BE2C (cell line): ENCODE data around the gene CSNK2A1.
"Not testable (repeated sequence)": the region's sequence is repeated elsewhere in the genome, so short reads cannot be mapped to it uniquely, and the experiment has no call there.

ENCODE experiments used
- DNase-seq: peaks from one replicate; pipeline ENCODE4 v3.0.0-alpha.2; 2020
- H3K27me3 ChIP-seq: fragments of 250-450 bp; sonication (Bioruptor Pico); 2 replicates; pipeline ENCODE4 v1.5.1; 2020; ENCODE audit warnings: mild to moderate bottlenecking
- H3K36me3 ChIP-seq: fragments of 250-450 bp; sonication (Bioruptor Pico); 2 replicates; pipeline ENCODE4 v1.5.1; 2020; ENCODE audit warnings: mild to moderate bottlenecking
- H3K4me1 ChIP-seq: fragments of 250-450 bp; sonication (Bioruptor Pico); 2 replicates; pipeline ENCODE4 v1.5.1; 2020
- H3K4me3 ChIP-seq: 2 replicates; pipeline ENCODE4 v1.5.1; 2011; ENCODE audit warnings: low read depth, low read length
- H3K9me3 ChIP-seq: fragments of 250-450 bp; sonication (Bioruptor Pico); 2 replicates; pipeline ENCODE4 v1.5.1; 2020
- CTCF ChIP-seq: IDR thresholded peaks from 2 replicates; pipeline ENCODE4 v1.5.1; 2012; ENCODE audit warnings: mild to moderate bottlenecking, low read depth, low read length

Gene CSNK2A1

GRCh38 chr20:479487-479886 is 64.1 kb downstream of the CSNK2A1 start:
- no peak for DNase-seq
- peaks cover 13% of the 10 kb centered on the region for H3K36me3 ChIP-seq
- no peaks in the 10 kb centered on the region for H3K27me3 ChIP-seq
- H3K4me3 ChIP-seq: no peak overlapping the region
- H3K4me1 ChIP-seq: no peaks in the 10 kb centered on the region
- no peaks in the 10 kb centered on the region for H3K9me3 ChIP-seq
- TF ChIP-seq CTCF: no peak

GRCh38 chr20:478949-479429 is 64.6 kb downstream of the CSNK2A1 start:
- Histone ChIP-seq H3K36me3 (peaks cover 11% of the 10 kb centered on the region), H3K27me3 (no peaks in the 10 kb centered on the region), H3K4me3 (no peak overlapping the region), H3K9me3 (no peaks in the 10 kb centered on the region), H3K4me1 (no peaks in the 10 kb centered on the region)
- peak; percentile 48 for TF ChIP-seq CTCF
- DNase-seq: peak; percentile 21

DNA sequence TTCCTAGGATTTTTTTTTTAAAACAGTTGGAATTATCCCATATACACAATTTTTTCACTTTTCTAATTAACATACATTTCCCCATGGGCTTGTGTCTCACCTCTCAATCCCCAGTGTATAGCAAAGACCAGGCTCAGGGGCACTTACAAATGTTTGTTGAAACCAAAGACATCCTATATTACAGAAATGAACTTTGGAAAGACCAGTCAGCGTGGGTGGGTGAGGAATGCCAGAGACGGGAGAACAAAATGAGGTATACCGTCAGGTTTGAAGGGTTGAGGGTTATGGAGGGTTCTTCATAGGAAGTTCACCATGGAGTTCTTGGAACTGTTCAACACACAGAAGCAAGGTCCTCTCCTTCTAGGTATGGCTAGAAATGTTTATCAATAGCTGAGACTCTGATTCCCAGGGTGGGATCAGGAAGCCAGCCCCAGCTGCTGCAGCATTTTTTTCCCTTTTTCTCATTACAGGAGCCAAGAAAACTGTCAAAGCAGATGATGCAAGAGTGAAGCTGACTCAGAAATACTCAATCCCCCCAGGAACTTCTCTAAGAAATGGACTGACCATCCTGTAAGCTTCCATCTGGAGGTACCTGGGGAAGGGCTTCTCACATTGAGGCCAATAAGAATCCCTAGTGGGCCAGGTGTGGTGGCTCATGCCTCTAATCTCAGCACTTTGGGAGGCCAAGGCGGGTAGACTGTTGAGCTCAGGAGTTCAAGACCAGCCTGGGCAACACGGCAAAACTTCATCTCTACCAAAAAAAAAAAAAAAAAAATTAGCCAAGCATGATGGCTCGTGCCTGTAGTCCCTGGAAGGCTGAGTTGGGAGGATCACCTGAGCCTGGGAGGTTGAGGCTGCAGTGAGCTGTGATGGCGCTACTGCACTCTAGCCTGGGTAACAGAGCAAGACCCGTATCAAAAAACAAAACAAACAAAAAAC is 65.3 kb downstream of the CSNK2A1 start:
- Histone ChIP-seq H3K27me3 (no peaks in the 10 kb centered on the region), H3K4me1 (no peaks in the 10 kb centered on the region), H3K9me3 (no peaks in the 10 kb centered on the region), H3K36me3 (peaks cover 9% of the 10 kb centered on the region; the same call in 1 of the 2 replicates), H3K4me3 (no peak overlapping the region)
- TF ChIP-seq CTCF: no peak
- DNase-seq: no peak

GRCh38 chr20:476561-477249 is 66.9 kb downstream of the CSNK2A1 start:
- H3K36me3 ChIP-seq, H3K4me3 ChIP-seq, H3K9me3 ChIP-seq, DNase-seq, H3K27me3 ChIP-seq, H3K4me1 ChIP-seq: not testable (repeated sequence)

GRCh38 chr20:475463-476357 is 67.9 kb downstream of the CSNK2A1 start:
- H3K4me1 ChIP-seq: no peaks in the 10 kb centered on the region
- peaks cover 5% of the 10 kb centered on the region; the same call in 1 of the 2 replicates for H3K36me3 ChIP-seq
- no peaks in the 10 kb centered on the region for H3K9me3 ChIP-seq
- H3K4me3 ChIP-seq: no peak overlapping the region
- TF ChIP-seq CTCF: no peak
- DNase-seq: no peak
- no peaks in the 10 kb centered on the region for H3K27me3 ChIP-seq

DNA sequence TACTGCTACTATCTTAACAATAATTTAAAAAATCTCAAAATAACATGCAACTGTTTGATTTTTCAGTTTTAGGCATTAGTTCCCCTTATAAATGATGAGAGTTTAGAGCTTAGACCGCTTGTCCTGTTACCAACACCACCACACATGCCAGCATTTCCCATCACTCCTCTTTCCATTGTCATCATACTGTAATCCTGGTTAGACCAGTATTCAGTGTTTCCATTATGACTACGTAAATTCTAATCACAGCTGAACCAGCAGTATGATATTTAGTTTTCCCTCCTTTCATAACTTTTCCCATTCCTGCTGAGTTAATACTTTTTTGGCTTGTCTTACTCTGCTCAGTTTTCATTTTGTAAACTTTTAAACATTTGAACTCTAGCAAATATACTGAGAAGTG is 69.0 kb downstream of the CSNK2A1 start:
- H3K4me1 ChIP-seq: no peaks in the 10 kb centered on the region
- no peak for DNase-seq
- peaks cover 5% of the 10 kb centered on the region; the same call in 1 of the 2 replicates for H3K36me3 ChIP-seq
- H3K9me3 ChIP-seq: no peaks in the 10 kb centered on the region
- H3K27me3 ChIP-seq: no peaks in the 10 kb centered on the region
- no peak overlapping the region for H3K4me3 ChIP-seq
- TF ChIP-seq CTCF: no peak
